Calu3 (cell line): Measurements from ENCODE around the gene TMIE. TPM values are rescaled to one million over a fixed set of nuclear protein-coding genes. Genes with fewer than 3 reads are reported as not detected.

Source experiments
- BruUV-seq: library from RNA; stranded (reverse); fragments of 400-500 nt; replicated peaks from 2 replicates; lab custom pipeline; 2021; lab: Mats Ljungman, UMichigan
- CTCF ChIA-PET: fragments of 300-600 bp; sonication (Branson Sonifier 250); formaldehyde crosslinking; loops from one replicate; lab custom pipeline; 2022; ENCODE audit warnings: antibody characterized with exemption; lab: Charles Lee
- DNase-seq: peaks from one replicate; pipeline ENCODE4 v3.0.0; 2022
- H3K27ac Mint-ChIP-seq: one replicate; pipeline ENCODE4 v1.8.0; 2022; ENCODE audit warnings: mixed read lengths; ENCODE audit not compliant: unreplicated experiment
- H3K27me3 Mint-ChIP-seq: one replicate; pipeline ENCODE4 v1.8.0; 2022; ENCODE audit warnings: mixed read lengths; ENCODE audit not compliant: unreplicated experiment
- H3K36me3 Mint-ChIP-seq: one replicate; pipeline ENCODE4 v1.8.0; 2022; ENCODE audit warnings: mild to moderate bottlenecking, moderate library complexity, mixed read lengths; ENCODE audit not compliant: insufficient read depth, unreplicated experiment
- H3K4me1 Mint-ChIP-seq: one replicate; pipeline ENCODE4 v1.8.0; 2022; ENCODE audit warnings: mild to moderate bottlenecking, low read depth, mixed read lengths; ENCODE audit not compliant: unreplicated experiment
- H3K4me3 Mint-ChIP-seq: one replicate; pipeline ENCODE4 v1.8.0; 2022; ENCODE audit warnings: mild to moderate bottlenecking, low read depth, moderate library complexity, mixed read lengths; ENCODE audit not compliant: unreplicated experiment
- H3K9me3 Mint-ChIP-seq: one replicate; pipeline ENCODE4 v1.8.0; 2022; ENCODE audit warnings: low read depth, mixed read lengths; ENCODE audit not compliant: unreplicated experiment
- CTCF ChIP-seq: fragments of 200-600 bp; IDR thresholded peaks from one replicate; pipeline ENCODE4 v1.8.0; 2022; ENCODE audit warnings: antibody characterized with exemption; ENCODE audit not compliant: unreplicated experiment
- intact Hi-C: fragments of 100-400 bp; cut with micrococcal nuclease; formaldehyde crosslinking; loops from one replicate; pipeline ENCODE4 v1.10.0; 2022; ENCODE audit not compliant: unreplicated experiment
- total RNA-seq: library from RNA; stranded (reverse); gene quantifications from 2 replicates; pipeline ENCODE4 v1.2.3, GENCODE V29; 2022

TMIE gene
- total RNA-seq, 1 experiment from 2014 or later = 0.26 TPM

- Mint-ChIP-seq H3K4me1 (no peaks in the 10 kb centered on the region), H3K27ac (no peak overlapping the region), H3K27me3 (no peaks in the 10 kb centered on the region), H3K9me3 (no peaks in the 10 kb centered on the region), H3K4me3 (no peak overlapping the region), H3K36me3 (peaks cover 21% of the 10 kb centered on the region)
- BruUV-seq = no TSS peak
- no peak for TF ChIP-seq CTCF
- intact Hi-C loops = no loop called here
- no peak for DNase-seq
- CTCF ChIA-PET = no interaction called here
These were observed 19.2 kb upstream of the TMIE start for GRCh38 chr3:46681856-46682540.

- Mint-ChIP-seq H3K27ac (no peak overlapping the region), H3K4me3 (no peak overlapping the region), H3K4me1 (no peaks in the 10 kb centered on the region), H3K27me3 (no peaks in the 10 kb centered on the region), H3K36me3 (peaks cover 22% of the 10 kb centered on the region), H3K9me3 (no peaks in the 10 kb centered on the region)
- intact Hi-C loops = no loop called here
- BruUV-seq = no TSS peak
- CTCF ChIA-PET = no interaction called here
- no peak for DNase-seq
- TF ChIP-seq CTCF = no peak
These were observed 18.2 kb upstream of the TMIE start for GRCh38 chr3:46682974-46683373.

- H3K27me3 Mint-ChIP-seq = no peaks in the 10 kb centered on the region
- no peak for TF ChIP-seq CTCF
- BruUV-seq = no TSS peak
- CTCF ChIA-PET = no interaction called here
- intact Hi-C loops = no loop called here
- no peak for DNase-seq
- no peak overlapping the region for H3K27ac Mint-ChIP-seq
- H3K4me1 Mint-ChIP-seq = peaks cover 5% of the 10 kb centered on the region
- H3K4me3 Mint-ChIP-seq = no peak overlapping the region
- peaks cover 18% of the 10 kb centered on the region for H3K36me3 Mint-ChIP-seq
- no peaks in the 10 kb centered on the region for H3K9me3 Mint-ChIP-seq
These were observed 16.3 kb upstream of the TMIE start for GRCh38 chr3:46684891-46685290.

- peaks cover 15% of the 10 kb centered on the region for H3K36me3 Mint-ChIP-seq
- peaks cover 10% of the 10 kb centered on the region for H3K4me1 Mint-ChIP-seq
- intact Hi-C loops = no loop called here
- BruUV-seq = no TSS peak
- DNase-seq = no peak
- H3K27ac Mint-ChIP-seq = no peak overlapping the region
- no peak for TF ChIP-seq CTCF
- H3K27me3 Mint-ChIP-seq = no peaks in the 10 kb centered on the region
- CTCF ChIA-PET = no interaction called here
- no peak overlapping the region for H3K4me3 Mint-ChIP-seq
- H3K9me3 Mint-ChIP-seq = no peaks in the 10 kb centered on the region
These were observed 15.7 kb upstream of the TMIE start for GRCh38 chr3:46685446-46685845.
